HG03175 (cell line): ENCODE measurements around the gene PRMT7.

Source experiments
- ATAC-seq: cut with Tn5 transposase; IDR thresholded peaks from one replicate; pipeline ENCODE4 v1.9.1; 2021; ENCODE audit warnings: mild to moderate bottlenecking, moderate library complexity; ENCODE audit not compliant: unreplicated experiment

The PRMT7 gene

GRCh38 chr16:68387301-68387700, 76.5 kb downstream of the PRMT7 start:
- ATAC-seq, result no peak

- ATAC-seq, result no peak
Observed at GRCh38 chr16:68388124-68388523, 77.3 kb downstream of the PRMT7 start.

- ATAC-seq, result no peak
Observed at GRCh38 chr16:68389006-68389405, 78.2 kb downstream of the PRMT7 start.

- ATAC-seq, result no peak
Observed at GRCh38 chr16:68389750-68390371, 79.0 kb downstream of the PRMT7 start.

GRCh38 chr16:68393333-68393732, 82.5 kb downstream of the PRMT7 start:
- ATAC-seq, result no peak

GRCh38 chr16:68395167-68395786, 84.5 kb downstream of the PRMT7 start:
- ATAC-seq, result no peak

GRCh38 chr16:68395815-68396214, 85.0 kb downstream of the PRMT7 start:
- ATAC-seq, result no peak

- ATAC-seq, result no peak
Observed at GRCh38 chr16:68396481-68396880, 85.7 kb downstream of the PRMT7 start.

GRCh38 chr16:68397710-68398201, 86.9 kb downstream of the PRMT7 start:
- ATAC-seq, result no peak

GRCh38 chr16:68399456-68399855, 88.6 kb downstream of the PRMT7 start:
- no peak for ATAC-seq

GRCh38 chr16:68400083-68400923, 89.5 kb downstream of the PRMT7 start:
- no peak for ATAC-seq

GRCh38 chr16:68400924-68401460, 90.2 kb downstream of the PRMT7 start:
- no peak for ATAC-seq

GRCh38 chr16:68401871-68402747, 91.3 kb downstream of the PRMT7 start:
- no peak for ATAC-seq

GRCh38 chr16:68402748-68403040, 91.9 kb downstream of the PRMT7 start:
- no peak for ATAC-seq

GRCh38 chr16:68403177-68403576, 92.4 kb downstream of the PRMT7 start:
- no peak for ATAC-seq

GRCh38 chr16:68403704-68404103, 92.9 kb downstream of the PRMT7 start:
- ATAC-seq, result no peak

GRCh38 chr16:68404736-68405345, 94.0 kb downstream of the PRMT7 start:
- no peak for ATAC-seq

- ATAC-seq, result no peak
Observed at GRCh38 chr16:68406458-68407152, 95.8 kb downstream of the PRMT7 start.
